Stimulated activated CD4-positive, alpha-beta T cell treated with anti-CD3 and anti-CD28 coated beads, TNF-alpha, amount 100 ng/mL, for 48 hours (primary cell): ENCODE results near the gene ITGA6.

Source experiments
- DNase-seq, 3 donors: peaks; one replicate each; pipeline ENCODE4 v3.0.0-alpha.2; 2020; ENCODE audit warnings: low read depth in 3 of 3

ITGA6 gene

GRCh38 chr2:172416447-172417058 lies 10.8 kb upstream of the ITGA6 start:
- DNase-seq, result no peak

- DNase-seq, result no peak
These were observed 7.2 kb upstream of the ITGA6 start for GRCh38 chr2:172420216-172420615.

DNA sequence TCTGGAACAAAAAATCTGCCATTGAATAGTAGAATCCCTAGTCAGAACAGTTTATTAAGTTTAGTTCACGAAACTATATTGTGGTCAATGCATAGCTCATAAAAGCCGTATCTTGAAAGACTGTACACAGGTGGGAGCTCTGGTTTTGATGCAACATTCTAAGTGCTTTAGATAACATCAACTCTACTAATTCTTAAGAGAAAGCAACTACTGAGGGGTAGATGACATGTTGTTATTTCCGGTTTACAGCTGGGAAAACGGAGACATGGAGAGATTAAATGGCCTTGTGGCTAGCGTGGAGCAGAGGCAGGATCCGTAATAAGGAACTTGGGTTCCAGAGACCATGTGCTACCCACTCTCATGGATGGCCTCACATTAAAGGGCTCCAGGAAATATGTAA lies 4.2 kb upstream of the ITGA6 start:
- no peak for DNase-seq

- DNase-seq, result no peak
These were observed 2.0 kb upstream of the ITGA6 start for GRCh38 chr2:172425336-172425735.

GRCh38 chr2:172426635-172427255 lies 641 bp upstream of the ITGA6 start:
- DNase-seq, result no peak

DNA sequence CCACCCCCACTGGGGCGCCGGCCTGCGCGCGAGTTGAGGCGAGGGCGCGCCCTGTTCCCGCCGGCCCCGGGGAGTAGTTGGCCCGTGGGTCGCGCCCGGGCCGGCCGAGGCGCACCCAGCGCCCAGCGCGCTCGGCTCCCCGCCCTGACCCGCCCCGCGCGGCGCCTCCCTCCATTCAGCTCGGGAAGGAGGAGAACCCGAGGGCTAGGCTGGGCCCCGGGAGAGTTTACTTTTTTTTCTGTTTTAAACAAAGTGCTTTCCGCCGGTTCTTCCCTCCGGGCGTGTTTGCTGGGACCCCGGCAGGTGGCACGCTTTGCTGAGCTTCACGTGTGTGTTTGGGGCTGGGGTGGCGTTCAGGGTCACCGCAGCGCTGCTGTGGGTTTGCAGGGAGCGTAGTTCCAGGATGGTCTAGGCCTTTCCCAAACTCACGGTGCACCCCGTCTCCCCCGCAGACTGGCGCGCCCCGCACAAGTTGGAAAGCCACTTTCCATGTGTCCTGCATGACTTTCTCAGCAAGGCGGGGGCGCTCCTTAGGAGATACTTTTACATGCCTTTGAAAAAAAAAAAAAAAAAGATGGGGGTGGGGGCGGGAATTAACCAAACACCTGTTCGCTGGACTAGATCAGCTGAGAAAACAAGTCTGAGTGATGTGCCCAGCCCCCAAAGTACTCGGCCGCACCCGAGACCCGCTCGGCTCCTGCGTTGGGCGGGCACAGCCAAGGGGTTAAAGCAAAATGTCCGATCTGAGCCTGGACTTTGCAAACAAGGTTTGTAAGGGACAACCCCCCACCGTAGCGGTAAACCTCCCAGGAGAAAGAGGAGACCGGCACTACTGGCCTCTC lies 825 bp downstream of the ITGA6 start:
- DNase-seq, result peak in 1 of 3 donors; percentile 29

DNA sequence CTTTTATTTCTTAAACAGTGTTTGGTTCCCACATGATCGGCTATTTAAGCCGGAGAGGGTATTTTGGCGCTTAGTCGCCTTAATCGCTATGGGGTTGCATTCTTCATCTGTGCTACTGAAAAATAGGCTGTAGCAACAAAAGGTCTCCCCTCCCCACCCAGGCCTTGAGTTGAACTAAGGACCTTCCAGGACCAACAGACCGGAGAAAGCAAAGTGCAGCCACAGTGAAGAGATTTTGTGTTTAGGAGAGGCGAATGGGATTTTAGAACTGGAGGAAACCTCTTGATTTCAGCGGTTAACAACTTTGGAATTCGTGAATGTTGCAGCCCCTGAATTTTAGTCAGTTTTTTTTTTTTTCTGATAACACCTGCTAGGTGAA lies 1.4 kb downstream of the ITGA6 start:
- DNase-seq, result no peak

DNA sequence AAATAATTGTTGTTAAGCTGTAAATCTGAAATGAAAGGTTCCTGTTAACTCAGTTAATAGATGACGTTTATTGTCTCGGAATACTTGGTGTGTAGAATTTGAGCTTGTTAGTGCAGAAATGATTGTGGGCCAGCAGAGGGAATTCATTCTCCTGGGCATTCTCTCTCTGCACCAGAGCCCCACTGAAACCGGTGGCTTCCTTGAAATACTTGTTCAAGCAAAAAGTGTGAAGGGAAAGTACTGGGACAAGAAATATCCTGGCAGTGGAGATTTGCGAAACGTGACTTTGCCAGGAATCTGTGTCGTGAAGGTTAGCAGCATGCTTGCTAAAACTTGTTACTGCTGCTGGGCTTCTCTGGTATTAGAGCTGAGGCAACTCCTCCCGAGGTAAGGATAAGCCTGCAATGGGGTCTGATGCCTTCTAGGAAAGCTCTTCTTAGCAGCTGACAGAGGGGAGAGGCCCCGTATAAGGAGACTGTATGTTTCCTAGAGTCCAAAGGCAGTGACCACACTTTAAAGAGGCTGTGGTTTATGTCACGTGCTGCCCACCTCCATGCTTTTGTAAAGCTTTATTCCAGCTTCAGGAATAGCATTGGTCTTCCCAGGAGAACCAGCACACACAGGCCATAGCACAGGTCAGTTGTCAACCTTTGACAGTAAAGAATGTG lies 2.0 kb downstream of the ITGA6 start:
- no peak for DNase-seq

GRCh38 chr2:172430027-172430426 lies 2.6 kb downstream of the ITGA6 start:
- DNase-seq, result no peak

- no peak for DNase-seq
These were observed 3.3 kb downstream of the ITGA6 start for GRCh38 chr2:172430678-172431077.

- DNase-seq, result no peak
These were observed 4.1 kb downstream of the ITGA6 start for GRCh38 chr2:172431463-172431862.

DNA sequence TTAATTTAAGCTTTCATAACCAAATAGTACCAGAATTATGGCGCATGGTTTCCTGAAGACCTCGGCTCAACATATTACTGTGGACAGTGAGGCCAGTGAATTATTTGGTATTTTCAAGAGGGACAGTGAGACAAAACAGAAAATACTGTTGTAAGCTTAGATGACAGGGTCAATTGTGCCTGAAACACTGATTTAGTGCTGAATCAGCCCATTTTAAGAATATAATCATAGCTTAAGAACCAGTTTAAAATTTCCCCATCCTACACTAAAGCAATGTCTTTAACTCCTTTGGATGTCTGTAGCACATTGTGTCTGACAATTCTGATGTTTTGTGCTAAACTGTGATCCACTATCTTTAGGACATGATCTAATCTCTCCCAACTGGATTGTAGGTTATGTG lies 4.6 kb downstream of the ITGA6 start:
- no peak for DNase-seq

DNA sequence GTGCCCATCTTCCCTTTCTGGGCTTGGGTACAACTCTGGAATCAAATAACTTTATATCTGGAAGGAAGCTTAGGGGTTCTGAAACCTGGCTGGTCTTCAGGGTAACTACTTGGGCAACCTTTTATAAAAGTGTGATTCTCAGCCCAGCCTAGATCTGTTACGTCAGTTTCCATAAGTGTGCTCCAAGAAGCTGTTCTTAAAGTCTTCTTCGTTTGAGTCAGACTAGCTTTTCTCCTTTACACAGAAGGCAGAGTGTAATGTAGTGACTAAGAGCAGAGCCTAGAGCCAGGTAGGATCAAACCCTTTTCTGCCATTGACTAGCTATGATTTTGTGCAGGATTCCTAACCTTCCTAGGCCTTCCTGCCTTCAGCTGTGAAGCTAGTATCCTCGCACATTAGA lies 5.8 kb downstream of the ITGA6 start:
- no peak for DNase-seq

DNA sequence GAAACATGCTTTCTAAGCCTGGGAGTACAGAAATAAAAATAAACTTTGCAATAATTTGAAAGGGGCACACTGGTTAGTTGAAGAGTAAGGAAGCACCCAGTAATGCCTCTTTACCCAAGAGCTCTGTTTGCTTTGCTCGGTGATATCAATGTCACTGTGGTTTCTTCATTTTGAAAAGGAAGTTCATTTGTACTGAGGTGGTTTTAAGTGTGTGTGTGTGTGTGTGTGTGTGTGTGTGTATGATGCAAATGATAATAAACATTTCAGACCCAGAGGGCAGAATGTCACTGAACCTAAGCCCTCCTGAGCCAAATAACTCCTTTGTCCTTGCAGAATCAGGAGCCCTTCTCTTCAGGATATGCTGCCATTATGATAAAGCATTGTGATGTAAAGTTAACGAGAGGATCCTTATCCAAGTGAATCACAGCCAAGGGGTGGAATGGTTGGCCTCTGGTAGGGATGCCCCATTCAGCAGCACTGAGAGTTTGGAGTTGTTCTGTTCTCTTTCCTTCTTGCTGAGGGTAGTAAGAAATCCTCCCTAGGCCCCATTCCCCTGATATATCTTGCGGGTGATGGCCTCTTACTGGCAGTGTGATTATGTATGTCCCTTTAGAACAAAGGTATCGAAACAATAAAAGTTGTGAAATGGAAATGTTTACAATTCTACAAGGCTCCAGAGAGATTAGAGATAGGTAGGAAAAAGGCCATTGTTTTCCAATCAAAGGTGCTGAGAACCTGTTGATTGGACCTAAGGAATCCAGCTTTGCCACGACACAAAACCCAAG lies 7.6 kb downstream of the ITGA6 start:
- DNase-seq, result no peak

DNA sequence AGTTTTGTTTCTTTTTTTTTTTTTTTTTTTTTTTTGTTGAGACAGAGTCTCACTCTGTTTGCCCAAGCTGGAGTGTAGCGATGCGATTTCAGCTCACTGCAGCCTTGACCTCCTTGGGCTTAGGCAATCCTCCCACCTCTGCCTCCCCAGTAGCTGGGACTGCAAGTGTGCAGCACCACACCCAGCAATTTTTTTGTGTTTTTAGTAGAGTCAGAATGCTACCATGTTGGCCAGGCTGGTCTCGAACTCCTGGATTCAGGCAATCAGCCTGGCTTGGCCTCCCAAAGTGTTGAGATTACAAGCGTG lies 8.2 kb downstream of the ITGA6 start:
- DNase-seq, result no peak

DNA sequence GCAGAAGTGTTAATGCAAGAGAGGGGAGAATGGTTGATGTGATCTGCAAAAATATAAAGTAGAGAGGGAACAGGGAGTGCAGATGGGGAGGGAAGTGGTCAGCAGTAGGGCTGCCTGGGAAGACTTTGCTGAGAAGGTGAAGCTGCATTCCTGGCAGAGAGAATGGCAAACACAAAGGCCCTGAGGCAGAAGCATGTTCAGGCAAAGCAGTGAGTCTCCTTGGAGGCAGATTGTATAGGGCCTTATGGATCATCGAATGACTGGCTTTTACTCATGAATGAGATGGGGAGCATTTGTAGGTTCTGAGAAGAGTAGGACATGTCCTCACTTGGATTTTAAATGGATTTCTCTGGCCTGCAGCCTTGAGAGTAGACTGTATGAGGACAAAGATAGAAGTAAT lies 9.5 kb downstream of the ITGA6 start:
- no peak for DNase-seq

DNA sequence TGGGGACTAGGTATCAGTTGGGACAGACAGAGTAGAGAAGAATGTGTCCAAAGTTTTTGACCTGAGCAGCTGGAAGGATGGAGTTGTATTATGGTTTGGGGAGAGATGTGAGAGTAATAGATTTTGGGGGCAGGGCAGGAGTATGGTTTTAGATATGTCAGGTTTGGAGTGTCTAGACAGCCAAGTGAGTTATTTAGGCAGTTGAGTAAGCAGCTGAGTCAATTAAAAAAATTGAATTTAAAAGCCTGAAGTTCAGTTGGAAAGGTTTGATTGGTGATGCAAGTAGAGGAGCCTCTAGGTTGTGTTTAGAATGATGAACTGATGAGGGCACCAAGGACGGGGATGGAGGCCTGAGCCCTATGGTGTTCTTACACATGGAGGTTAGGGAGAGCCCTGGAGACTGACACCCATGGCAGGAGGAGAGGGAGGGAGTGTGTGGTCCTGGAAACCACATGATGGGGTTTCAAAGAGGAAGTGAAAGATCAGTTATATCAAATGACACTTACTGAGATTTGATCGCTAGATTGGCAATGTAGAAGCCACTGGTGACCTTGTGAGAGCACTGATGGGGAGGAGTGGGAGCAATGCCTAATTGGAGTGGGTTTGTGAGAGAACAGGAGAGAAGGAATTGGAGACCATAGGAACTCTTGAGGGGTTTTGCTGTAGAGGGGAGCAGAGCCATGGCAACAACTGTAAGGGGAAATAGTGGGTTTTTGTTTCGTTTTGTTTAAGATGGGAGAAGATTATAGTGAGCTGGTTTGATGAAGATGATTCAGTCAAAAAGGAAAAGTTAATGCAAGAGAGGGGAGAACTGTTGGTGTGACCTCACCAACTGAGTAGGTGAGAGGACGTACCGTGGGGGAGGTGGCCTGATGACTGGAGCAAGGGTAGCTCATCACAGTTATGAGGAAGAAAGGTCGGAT lies 10.3 kb downstream of the ITGA6 start:
- peak in 1 of 3 donors; percentile 45 for DNase-seq

GRCh38 chr2:172438741-172439508 lies 11.5 kb downstream of the ITGA6 start:
- no peak for DNase-seq

GRCh38 chr2:172439509-172439860 lies 12.1 kb downstream of the ITGA6 start:
- DNase-seq, result no peak

DNA sequence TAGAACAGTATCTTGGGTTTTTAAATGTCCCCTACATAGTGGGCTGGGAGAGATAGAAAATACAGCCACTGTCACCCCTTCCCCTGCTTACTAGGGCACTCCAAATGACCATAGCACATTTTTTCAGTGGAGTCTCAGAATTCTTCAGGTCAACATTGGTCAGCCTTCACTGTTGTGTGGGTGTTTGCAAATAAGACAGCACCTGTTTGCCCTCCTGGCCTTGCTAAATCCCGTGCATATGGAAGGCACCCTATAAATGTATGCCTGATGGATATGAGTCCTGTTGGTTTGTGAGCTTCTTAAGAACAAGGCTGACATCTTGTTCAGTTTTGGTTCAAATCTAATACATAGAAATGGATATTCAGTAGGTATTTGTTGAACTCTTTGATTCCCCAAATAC lies 12.5 kb downstream of the ITGA6 start:
- no peak for DNase-seq
